Measurements from ENCODE around the gene CEL.
"Not testable (repeated sequence)": the region's sequence is repeated elsewhere in the genome, so short reads cannot be mapped to it uniquely, and the experiment has no call there.

The CEL gene

GRCh38 chr9:133048595-133048994 lies 13.2 kb upstream of the CEL start:
- no peak for DNase-seq (ENCODE audit: low read depth)

- no peak for DNase-seq (ENCODE audit: low read depth)
Observed at GRCh38 chr9:133049043-133049442, 12.7 kb upstream of the CEL start.

- DNase-seq (ENCODE audit: low read depth) = peak; percentile 18
Observed at GRCh38 chr9:133050142-133050541, 11.6 kb upstream of the CEL start.

- DNase-seq (ENCODE audit: low read depth) = no peak
Observed at GRCh38 chr9:133050781-133051180, 11.0 kb upstream of the CEL start.

GRCh38 chr9:133051281-133051900 lies 10.4 kb upstream of the CEL start:
- no peak for DNase-seq (ENCODE audit: low read depth)

GRCh38 chr9:133051966-133052539 lies 9.7 kb upstream of the CEL start:
- no peak for DNase-seq (ENCODE audit: low read depth)

- no peak for DNase-seq (ENCODE audit: low read depth)
Observed at GRCh38 chr9:133054194-133054890, 7.4 kb upstream of the CEL start.

GRCh38 chr9:133054966-133055365 lies 6.8 kb upstream of the CEL start:
- DNase-seq (ENCODE audit: low read depth) = no peak

- DNase-seq (ENCODE audit: low read depth) = no peak
Observed at GRCh38 chr9:133055788-133056420, 5.9 kb upstream of the CEL start.

- DNase-seq (ENCODE audit: low read depth) = no peak
Observed at GRCh38 chr9:133056533-133056932, 5.2 kb upstream of the CEL start.

GRCh38 chr9:133057006-133057405 lies 4.8 kb upstream of the CEL start:
- no peak for DNase-seq (ENCODE audit: low read depth)

- DNase-seq (ENCODE audit: low read depth) = no peak
Observed at GRCh38 chr9:133057553-133057952, 4.2 kb upstream of the CEL start.

GRCh38 chr9:133058071-133058470 lies 3.7 kb upstream of the CEL start:
- no peak for DNase-seq (ENCODE audit: low read depth)

- no peak for DNase-seq (ENCODE audit: low read depth)
Observed at GRCh38 chr9:133058550-133059320, 3.0 kb upstream of the CEL start.

- DNase-seq (ENCODE audit: low read depth) = no peak
Observed at GRCh38 chr9:133059623-133060022, 2.2 kb upstream of the CEL start.

- DNase-seq (ENCODE audit: low read depth) = no peak
Observed at GRCh38 chr9:133060417-133060841, 1.4 kb upstream of the CEL start.

GRCh38 chr9:133061019-133061763 lies 590 bp upstream of the CEL start:
- not testable (repeated sequence) for DNase-seq (ENCODE audit: low read depth)

GRCh38 chr9:133062569-133062968 lies 788 bp downstream of the CEL start:
- not testable (repeated sequence) for DNase-seq (ENCODE audit: low read depth)

- no peak for DNase-seq (ENCODE audit: low read depth)
Observed at GRCh38 chr9:133063159-133063499, 1.3 kb downstream of the CEL start.

- no peak for DNase-seq (ENCODE audit: low read depth)
Observed at GRCh38 chr9:133063500-133064231, 1.9 kb downstream of the CEL start.
